ENCODE results near the gene TM4SF5. TPM values are rescaled to one million over a fixed set of nuclear protein-coding genes. Genes with fewer than 3 reads are reported as not detected.

TM4SF5 gene
- total and polyA plus RNA-seq, 2 of the 8 experiments (the other 6 are each of a cell fraction or from before 2014, with no cell fraction given) = not detected

GRCh38 chr17:4766201-4766600 is 5.5 kb upstream of the TM4SF5 start (continued):
- no peak for TF ChIP-seq CHD7 (IDR thresholded peaks at IDR 0.05; ENCODE audit: insufficient replicate concordance, low read length)
- TF ChIP-seq CHD2 (IDR thresholded peaks at IDR 0.05; ENCODE audit: low read length) = no peak
- TF ChIP-seq TAF7 (optimal IDR thresholded peaks at IDR 0.05; ENCODE audit: borderline replicate concordance, low read depth, low read length) = no peak
- no peak for TF ChIP-seq SIRT6 (IDR thresholded peaks at IDR 0.05; ENCODE audit: low read length)
- TF ChIP-seq JUND (IDR thresholded peaks at IDR 0.05; ENCODE audit: low read length) = no peak
- no peak for TF ChIP-seq KDM1A (IDR thresholded peaks at IDR 0.05; ENCODE audit: borderline replicate concordance, low read length)
- no peak for TF ChIP-seq HDAC6 (IDR thresholded peaks at IDR 0.05; ENCODE audit: low read depth, low read length)
- TF ChIP-seq CHD1 (IDR thresholded peaks at IDR 0.05; ENCODE audit: low read depth, low read length) = no peak
- TF ChIP-seq CREB1 (IDR thresholded peaks at IDR 0.05) = no peak
- TF ChIP-seq ASH2L (IDR thresholded peaks at IDR 0.05; ENCODE audit: low read length) = no peak
- no peak for TF ChIP-seq BCL11A (IDR thresholded peaks at IDR 0.05; ENCODE audit: low read depth in 2 of 2, low read length in 2 of 2)
- TF ChIP-seq MAX (IDR thresholded peaks at IDR 0.05) = no peak
